ENCODE measurements around the gene PPY. TPM values are rescaled to one million over a fixed set of nuclear protein-coding genes. Genes with fewer than 3 reads are reported as not detected.

Gene PPY, protein sequence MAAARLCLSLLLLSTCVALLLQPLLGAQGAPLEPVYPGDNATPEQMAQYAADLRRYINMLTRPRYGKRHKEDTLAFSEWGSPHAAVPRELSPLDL
- not detected for polyA plus RNA-seq (2012; ENCODE audit: insufficient read depth, insufficient read length, low read depth)

GRCh38 chr17:43942051-43942685 is at the start of gene PPY:
Gene PPY (minus strand): TSS chr17:43942476. CDS start chr17:43941654, 822 bp downstream.
- Histone ChIP-seq H3K36me3 (no peaks in the 10 kb centered on the region), H3K27me3 (no peaks in the 10 kb centered on the region), H3K4me1 (peaks cover 4% of the 10 kb centered on the region; the same call in 1 of the 2 replicates), H3K4me3 (ENCODE audit: low read depth, low read length) (no peak within 1 kb of the TSS), H3K9me3 (no peaks in the 10 kb centered on the region)
- no peak for DNase-seq
- TF ChIP-seq, protein P1, sequence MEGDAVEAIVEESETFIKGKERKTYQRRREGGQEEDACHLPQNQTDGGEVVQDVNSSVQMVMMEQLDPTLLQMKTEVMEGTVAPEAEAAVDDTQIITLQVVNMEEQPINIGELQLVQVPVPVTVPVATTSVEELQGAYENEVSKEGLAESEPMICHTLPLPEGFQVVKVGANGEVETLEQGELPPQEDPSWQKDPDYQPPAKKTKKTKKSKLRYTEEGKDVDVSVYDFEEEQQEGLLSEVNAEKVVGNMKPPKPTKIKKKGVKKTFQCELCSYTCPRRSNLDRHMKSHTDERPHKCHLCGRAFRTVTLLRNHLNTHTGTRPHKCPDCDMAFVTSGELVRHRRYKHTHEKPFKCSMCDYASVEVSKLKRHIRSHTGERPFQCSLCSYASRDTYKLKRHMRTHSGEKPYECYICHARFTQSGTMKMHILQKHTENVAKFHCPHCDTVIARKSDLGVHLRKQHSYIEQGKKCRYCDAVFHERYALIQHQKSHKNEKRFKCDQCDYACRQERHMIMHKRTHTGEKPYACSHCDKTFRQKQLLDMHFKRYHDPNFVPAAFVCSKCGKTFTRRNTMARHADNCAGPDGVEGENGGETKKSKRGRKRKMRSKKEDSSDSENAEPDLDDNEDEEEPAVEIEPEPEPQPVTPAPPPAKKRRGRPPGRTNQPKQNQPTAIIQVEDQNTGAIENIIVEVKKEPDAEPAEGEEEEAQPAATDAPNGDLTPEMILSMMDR (IDR thresholded peaks at IDR 0.05; ENCODE audit: low read depth, low read length), result no peak

- no peaks in the 10 kb centered on the region for H3K27me3 ChIP-seq
- H3K36me3 ChIP-seq, result no peaks in the 10 kb centered on the region
- TF ChIP-seq, protein P1 (IDR thresholded peaks at IDR 0.05; ENCODE audit: low read depth, low read length), result no peak
- DNase-seq, result no peak
- H3K9me3 ChIP-seq, result no peaks in the 10 kb centered on the region
- H3K4me3 ChIP-seq (ENCODE audit: low read depth, low read length), result no peak overlapping the region
- no peaks in the 10 kb centered on the region for H3K4me1 ChIP-seq
Measured at GRCh38 chr17:43988301-43988700, 46.0 kb upstream of the PPY start.

- no peak for DNase-seq
- TF ChIP-seq, protein P1 (IDR thresholded peaks at IDR 0.05; ENCODE audit: low read depth, low read length), result no peak
- no peaks in the 10 kb centered on the region for H3K4me1 ChIP-seq
- no peaks in the 10 kb centered on the region for H3K27me3 ChIP-seq
- no peak overlapping the region for H3K4me3 ChIP-seq (ENCODE audit: low read depth, low read length)
- H3K36me3 ChIP-seq, result no peaks in the 10 kb centered on the region
- no peaks in the 10 kb centered on the region for H3K9me3 ChIP-seq
Measured at GRCh38 chr17:43987131-43988021, 45.1 kb upstream of the PPY start.

- Histone ChIP-seq H3K27me3 (no peaks in the 10 kb centered on the region), H3K4me3 (ENCODE audit: low read depth, low read length) (no peak overlapping the region), H3K9me3 (no peaks in the 10 kb centered on the region), H3K36me3 (no peaks in the 10 kb centered on the region), H3K4me1 (no peaks in the 10 kb centered on the region)
- TF ChIP-seq, protein P1 (IDR thresholded peaks at IDR 0.05; ENCODE audit: low read depth, low read length), result no peak
- DNase-seq, result no peak
Measured at GRCh38 chr17:43986225-43986981, 44.1 kb upstream of the PPY start.

DNA sequence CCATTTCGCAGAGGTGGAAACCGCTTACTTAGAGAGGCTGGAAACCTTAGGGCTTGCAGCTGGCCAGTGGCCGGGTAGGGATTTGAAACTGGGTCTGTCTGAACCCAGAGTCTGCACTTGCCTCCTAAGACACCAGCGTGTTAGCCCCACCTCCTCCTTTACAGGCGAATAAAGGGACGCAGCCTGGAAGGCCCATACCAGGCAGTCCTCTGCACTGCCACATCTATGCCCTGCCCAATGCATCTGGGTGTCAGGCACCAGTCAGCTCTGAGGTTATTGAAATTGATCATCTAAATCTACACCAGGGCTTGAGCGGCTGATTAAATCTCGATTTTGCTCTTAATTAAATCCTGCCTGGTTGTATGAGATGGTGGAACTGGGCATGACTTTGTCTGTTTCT is 42.2 kb upstream of the PPY start:
- no peaks in the 10 kb centered on the region for H3K36me3 ChIP-seq
- H3K27me3 ChIP-seq, result no peaks in the 10 kb centered on the region
- no peaks in the 10 kb centered on the region for H3K9me3 ChIP-seq
- H3K4me3 ChIP-seq (ENCODE audit: low read depth, low read length), result peak overlapping the region; percentile 66
- H3K4me1 ChIP-seq, result no peaks in the 10 kb centered on the region
- no peak for DNase-seq
- TF ChIP-seq, protein P1 (IDR thresholded peaks at IDR 0.05; ENCODE audit: low read depth, low read length), result no peak

Data from BE2C (cell line).